Kidney epithelial cell (primary cell): ENCODE measurements around the gene MYD88. TPM values are rescaled to one million over a fixed set of nuclear protein-coding genes. Genes with fewer than 3 reads are reported as not detected.

Source experiments
- DNase-seq: peaks from one replicate; pipeline ENCODE4 v3.0.0-alpha.2; 2010; ENCODE audit warnings: low read depth
- H3K27me3 ChIP-seq: 2 replicates; pipeline ENCODE4 v1.6.0; 2011; ENCODE audit warnings: low read length; ENCODE audit not compliant: control insufficient read depth, insufficient read depth
- H3K36me3 ChIP-seq: 2 replicates; pipeline ENCODE4 v1.5.1; 2011; ENCODE audit warnings: low read length; ENCODE audit not compliant: control insufficient read depth, insufficient read depth
- H3K4me3 ChIP-seq: 2 replicates; pipeline ENCODE4 v1.5.1; 2011; ENCODE audit warnings: low read depth, mild to moderate bottlenecking, control low read depth, low read length
- total RNA-seq: library from RNA; depleted of rRNA; stranded (reverse); fragments of >200 nt; gene quantifications from 2 replicates; pipeline ENCODE4 v1.2.3, GENCODE V29; 2015
- TF ChIP-seq, protein P1 (sequence below): IDR thresholded peaks from 2 replicates; pipeline ENCODE4 v1.5.1; 2011; ENCODE audit warnings: mild to moderate bottlenecking, moderate library complexity, low read length, control low read depth, inconsistent platforms; ENCODE audit not compliant: insufficient read depth, poor library complexity, severe bottlenecking

MYD88 gene
- total RNA-seq, 1 donor from 2014 or later, result 36.5 TPM

DNA sequence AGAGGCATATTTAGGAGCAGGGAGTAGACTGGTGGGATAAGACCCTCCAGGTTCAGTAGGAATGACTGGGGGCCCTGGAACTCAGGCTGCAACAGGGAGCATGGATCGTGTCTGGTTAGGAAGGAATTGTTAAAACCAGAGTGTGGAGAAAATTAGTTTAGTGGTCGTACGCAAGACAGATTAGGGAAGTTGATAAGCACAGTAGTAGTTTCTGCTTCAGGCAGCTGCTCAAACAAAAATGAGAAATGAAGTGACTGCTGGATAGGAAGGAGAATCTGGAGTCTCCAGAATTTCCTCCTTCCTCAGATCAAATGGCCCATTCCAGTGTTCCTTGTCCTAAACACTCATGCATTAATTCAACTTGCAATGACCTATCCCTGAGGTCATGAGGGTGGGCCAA lies 11.2 kb downstream of the MYD88 start:
- Histone ChIP-seq H3K27me3 (no peaks in the 10 kb centered on the region), H3K36me3 (no peaks in the 10 kb centered on the region), H3K4me3 (no peak overlapping the region)
- TF ChIP-seq, protein P1, sequence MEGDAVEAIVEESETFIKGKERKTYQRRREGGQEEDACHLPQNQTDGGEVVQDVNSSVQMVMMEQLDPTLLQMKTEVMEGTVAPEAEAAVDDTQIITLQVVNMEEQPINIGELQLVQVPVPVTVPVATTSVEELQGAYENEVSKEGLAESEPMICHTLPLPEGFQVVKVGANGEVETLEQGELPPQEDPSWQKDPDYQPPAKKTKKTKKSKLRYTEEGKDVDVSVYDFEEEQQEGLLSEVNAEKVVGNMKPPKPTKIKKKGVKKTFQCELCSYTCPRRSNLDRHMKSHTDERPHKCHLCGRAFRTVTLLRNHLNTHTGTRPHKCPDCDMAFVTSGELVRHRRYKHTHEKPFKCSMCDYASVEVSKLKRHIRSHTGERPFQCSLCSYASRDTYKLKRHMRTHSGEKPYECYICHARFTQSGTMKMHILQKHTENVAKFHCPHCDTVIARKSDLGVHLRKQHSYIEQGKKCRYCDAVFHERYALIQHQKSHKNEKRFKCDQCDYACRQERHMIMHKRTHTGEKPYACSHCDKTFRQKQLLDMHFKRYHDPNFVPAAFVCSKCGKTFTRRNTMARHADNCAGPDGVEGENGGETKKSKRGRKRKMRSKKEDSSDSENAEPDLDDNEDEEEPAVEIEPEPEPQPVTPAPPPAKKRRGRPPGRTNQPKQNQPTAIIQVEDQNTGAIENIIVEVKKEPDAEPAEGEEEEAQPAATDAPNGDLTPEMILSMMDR, result no peak
- no peak for DNase-seq

DNA sequence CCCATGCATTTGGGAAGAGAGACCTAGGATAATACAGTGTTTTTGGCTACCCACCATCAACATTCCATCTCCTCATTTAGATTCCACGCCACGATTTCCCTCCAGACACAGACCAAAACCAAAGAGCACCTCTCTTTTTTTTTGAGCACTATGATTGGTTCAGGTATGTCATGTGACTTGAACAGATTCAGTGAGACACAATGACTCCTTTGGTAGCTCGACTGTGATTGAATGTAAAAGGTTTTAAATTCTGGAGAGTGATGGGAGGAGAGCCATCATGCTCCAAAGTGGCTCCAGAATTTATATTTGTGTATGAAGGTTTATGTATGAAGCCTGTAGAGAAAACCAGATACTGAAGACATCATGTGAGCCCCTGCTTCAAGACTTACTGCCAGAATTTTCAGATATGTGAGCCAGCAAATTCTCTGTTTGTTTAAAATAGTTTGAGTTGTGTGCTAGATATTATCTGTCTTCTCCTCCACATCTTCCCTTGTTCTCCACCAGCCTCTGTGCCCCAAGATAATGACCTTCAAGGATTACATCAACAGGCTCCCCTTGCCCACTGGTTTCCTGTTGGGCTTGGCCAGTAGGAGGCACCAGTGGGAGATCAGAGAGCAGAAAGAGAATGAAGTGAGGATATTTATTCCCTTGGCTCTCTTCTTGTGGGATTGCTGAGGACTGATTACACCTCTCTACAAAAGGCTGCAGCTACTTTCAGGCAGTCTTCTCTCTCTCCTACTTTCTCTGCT lies 12.5 kb downstream of the MYD88 start:
- TF ChIP-seq, protein P1, result no peak
- no peak for DNase-seq

DNA sequence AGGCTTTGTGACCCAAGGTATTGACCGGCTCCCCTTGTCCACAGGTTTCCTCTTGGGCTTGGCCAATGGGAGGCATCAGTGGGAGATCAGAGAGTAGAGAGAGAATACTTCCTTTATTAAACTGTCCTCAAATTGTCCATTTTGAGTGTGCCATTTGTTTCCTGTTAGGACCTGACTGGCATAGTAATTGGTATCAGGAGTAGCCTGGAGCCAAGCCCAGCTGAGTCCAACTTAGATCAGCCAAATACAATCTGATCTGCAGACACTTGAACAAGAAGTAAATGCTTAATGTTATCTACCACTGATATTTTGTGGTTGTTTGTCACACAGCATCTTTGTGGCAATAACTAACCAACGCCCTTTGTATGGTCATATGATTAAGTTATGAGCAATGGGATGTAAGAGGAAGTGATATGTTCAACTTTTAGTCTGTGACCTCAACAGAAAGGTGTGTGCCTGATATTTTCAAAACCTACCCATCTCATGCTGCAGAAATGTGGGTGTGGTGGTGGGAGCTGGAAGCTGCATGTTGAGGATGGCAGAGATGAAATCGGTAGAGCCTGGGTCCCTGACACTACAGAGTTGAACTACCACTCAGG lies 13.3 kb downstream of the MYD88 start:
- H3K4me3 ChIP-seq, result no peak overlapping the region

More for the DNA sequence above, 12.5 kb downstream of the MYD88 start:
- H3K4me3 ChIP-seq, result no peak overlapping the region
- H3K27me3 ChIP-seq, result no peaks in the 10 kb centered on the region
- H3K36me3 ChIP-seq, result no peaks in the 10 kb centered on the region

DNA sequence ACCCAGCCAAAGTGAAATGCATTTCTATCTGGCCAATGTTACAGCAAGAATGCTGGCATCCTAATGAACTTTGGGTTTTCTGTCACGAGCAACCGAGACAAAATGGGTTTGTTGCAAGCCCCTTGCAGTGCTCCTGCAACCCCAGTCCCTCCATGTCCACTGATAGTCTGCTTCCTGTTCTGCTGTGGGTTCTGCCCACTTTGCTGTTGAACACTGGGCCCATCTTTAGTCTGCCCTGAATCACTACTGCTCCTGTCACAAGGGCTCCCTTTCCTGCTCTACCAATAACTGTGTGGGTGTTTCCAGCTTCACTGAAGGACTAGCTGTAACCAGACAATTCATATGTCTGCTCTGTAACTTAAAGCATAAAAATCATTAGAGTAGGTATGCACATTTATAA lies 14.1 kb downstream of the MYD88 start:
- no peaks in the 10 kb centered on the region for H3K36me3 ChIP-seq
- TF ChIP-seq, protein P1, result no peak
- H3K4me3 ChIP-seq, result no peak overlapping the region
- H3K27me3 ChIP-seq, result no peaks in the 10 kb centered on the region
- no peak for DNase-seq

More for the DNA sequence above, 13.3 kb downstream of the MYD88 start:
- no peak for DNase-seq
- Histone ChIP-seq H3K27me3 (no peaks in the 10 kb centered on the region), H3K36me3 (no peaks in the 10 kb centered on the region)
- TF ChIP-seq, protein P1, result no peak

DNA sequence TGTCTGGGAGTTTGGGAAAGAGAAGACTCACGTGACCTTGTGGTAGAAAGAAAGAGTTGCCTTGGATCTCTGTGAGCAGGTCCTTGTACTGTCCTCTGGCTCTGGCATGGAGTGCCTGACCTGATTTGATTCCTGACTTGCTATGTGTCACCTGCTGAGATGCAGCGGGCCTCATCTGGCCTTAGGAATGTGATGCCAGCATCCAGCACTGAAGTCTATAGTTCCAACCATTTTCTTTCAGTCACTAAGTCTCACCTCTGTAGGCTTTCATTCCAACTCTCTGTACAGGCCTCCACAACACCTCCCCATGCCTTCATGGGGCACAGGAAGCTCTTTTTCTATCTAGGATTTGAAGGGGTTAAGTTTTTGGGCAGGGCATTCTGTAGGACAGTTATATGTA lies 14.8 kb downstream of the MYD88 start:
- TF ChIP-seq, protein P1, result no peak
- no peak overlapping the region for H3K4me3 ChIP-seq
- no peaks in the 10 kb centered on the region for H3K27me3 ChIP-seq
- H3K36me3 ChIP-seq, result no peaks in the 10 kb centered on the region
- no peak for DNase-seq
